ENCODE measurements around the gene MOSPD3. TPM values are rescaled to one million over a fixed set of nuclear protein-coding genes. Genes with fewer than 3 reads are reported as not detected.

The MOSPD3 gene
- total RNA-seq, 4 donors from 2014 or later, result 18.0 to 35.5 (median 28.5) TPM

DNA sequence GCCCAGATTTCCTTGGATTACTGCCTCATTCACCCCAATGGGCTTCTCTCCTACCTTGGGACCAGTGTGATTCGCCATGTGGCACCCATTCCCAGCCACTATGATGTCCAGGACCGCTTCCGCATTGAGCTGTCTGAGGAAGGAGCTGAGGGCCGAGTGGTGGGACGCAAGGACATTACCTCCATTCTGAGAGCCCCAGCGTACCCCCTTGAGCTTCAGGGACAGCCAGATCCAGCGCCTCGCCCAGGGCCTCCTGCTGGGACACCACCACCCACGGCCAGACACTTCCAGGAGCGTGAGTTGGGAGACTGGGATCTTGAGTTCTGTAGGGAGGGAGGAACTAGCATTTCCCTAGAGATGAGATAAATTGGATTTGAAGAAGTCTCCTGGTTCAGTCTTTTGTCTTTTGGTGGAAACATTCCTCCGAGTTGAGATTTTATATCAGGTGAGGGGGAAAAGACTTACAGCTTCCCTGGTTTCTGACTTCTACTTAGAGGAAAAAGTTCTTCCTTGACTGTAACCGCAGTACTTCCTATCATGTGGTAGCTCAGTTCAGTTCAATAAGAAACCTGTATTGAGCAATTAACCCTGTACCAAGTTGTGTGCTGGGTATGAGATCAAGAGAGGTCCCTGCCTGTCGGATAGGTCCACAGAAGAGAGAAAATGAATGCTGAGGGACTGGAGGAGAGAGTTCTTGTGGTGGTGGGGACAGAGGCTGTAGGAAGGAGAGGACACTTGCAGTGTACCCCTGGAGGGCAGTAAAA, 1.3 kb downstream of the MOSPD3 start:
- H3K4me3 ChIP-seq, result peak overlapping the region; percentile 90
- 82% methylated on average over 5 of the region's 13 CpGs for WGBS
- no peaks in the 10 kb centered on the region for H3K27me3 ChIP-seq
- H3K27ac ChIP-seq, result no peak overlapping the region
- DNase-seq (ENCODE audit: low spot score in 2 of 2), result no peak
- H3K36me3 ChIP-seq, result no peaks in the 10 kb centered on the region
- H3K9me3 ChIP-seq, result no peaks in the 10 kb centered on the region
- H3K4me1 ChIP-seq, result peaks cover 17% of the 10 kb centered on the region
- TF ChIP-seq, protein P1, sequence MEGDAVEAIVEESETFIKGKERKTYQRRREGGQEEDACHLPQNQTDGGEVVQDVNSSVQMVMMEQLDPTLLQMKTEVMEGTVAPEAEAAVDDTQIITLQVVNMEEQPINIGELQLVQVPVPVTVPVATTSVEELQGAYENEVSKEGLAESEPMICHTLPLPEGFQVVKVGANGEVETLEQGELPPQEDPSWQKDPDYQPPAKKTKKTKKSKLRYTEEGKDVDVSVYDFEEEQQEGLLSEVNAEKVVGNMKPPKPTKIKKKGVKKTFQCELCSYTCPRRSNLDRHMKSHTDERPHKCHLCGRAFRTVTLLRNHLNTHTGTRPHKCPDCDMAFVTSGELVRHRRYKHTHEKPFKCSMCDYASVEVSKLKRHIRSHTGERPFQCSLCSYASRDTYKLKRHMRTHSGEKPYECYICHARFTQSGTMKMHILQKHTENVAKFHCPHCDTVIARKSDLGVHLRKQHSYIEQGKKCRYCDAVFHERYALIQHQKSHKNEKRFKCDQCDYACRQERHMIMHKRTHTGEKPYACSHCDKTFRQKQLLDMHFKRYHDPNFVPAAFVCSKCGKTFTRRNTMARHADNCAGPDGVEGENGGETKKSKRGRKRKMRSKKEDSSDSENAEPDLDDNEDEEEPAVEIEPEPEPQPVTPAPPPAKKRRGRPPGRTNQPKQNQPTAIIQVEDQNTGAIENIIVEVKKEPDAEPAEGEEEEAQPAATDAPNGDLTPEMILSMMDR (IDR thresholded peaks at IDR 0.05), result no peak
- TF ChIP-seq POLR2AphosphoS5 (IDR thresholded peaks at IDR 0.05), result no peak

DNA sequence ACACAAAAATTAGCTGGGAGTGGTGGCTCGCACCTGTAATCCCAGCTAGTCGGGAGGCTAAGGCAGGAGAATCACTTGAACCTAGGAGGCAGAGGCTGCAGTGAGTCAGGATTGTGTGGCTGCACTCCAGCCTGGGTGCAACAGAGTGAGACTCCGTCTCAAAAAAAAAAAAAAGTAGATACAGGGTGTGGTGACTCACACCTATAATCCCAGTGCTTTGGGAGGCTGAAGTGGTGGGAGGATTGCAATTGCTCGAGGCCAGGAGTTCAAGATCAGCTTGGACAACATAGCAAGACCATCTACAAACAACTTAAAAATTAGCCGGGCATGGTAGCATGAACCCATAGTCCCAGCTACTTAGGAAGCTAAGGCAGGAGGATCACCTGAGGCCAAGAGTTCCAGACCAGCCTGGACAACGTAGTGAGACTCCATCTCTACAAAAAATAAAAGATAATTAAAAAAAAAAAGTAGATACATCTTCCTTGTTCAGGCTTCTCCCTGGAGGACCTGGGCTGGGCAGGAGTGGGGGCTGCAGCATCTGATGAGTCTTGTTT, 2.0 kb downstream of the MOSPD3 start:
- H3K4me3 ChIP-seq, result no peak overlapping the region
- H3K4me1 ChIP-seq, result peaks cover 17% of the 10 kb centered on the region
- H3K27ac ChIP-seq, result no peak overlapping the region
- no peaks in the 10 kb centered on the region for H3K9me3 ChIP-seq
- H3K36me3 ChIP-seq, result no peaks in the 10 kb centered on the region
- no peak for DNase-seq (ENCODE audit: low spot score in 2 of 2)
- no peak for TF ChIP-seq EP300 (IDR thresholded peaks at IDR 0.05)
- no peak for TF ChIP-seq POLR2A (IDR thresholded peaks at IDR 0.05)
- TF ChIP-seq, protein P1 (IDR thresholded peaks at IDR 0.05), result no peak
- WGBS, result 82% methylated on average over 6 of the region's 6 CpGs
- no peaks in the 10 kb centered on the region for H3K27me3 ChIP-seq

DNA sequence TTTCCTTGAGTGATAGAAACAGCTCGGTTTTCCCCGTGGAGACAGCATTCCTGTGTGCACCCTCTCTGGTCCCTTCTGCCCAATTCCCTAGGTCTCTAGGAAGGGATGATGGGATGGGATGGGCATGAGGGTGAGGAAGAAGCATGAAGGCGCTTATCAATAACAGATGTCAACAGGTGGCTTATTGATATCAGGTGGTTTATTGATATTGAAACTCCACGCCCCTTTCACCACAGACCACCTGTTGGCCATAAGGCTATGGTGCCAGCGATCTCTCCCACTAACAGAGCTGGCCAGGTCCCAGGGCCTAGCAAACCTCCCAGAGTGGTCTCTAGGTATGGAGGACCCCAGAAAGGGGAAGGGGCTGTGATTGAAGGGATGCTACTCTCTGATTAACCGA, 7.9 kb downstream of the MOSPD3 start:
- no peaks in the 10 kb centered on the region for H3K9me3 ChIP-seq
- H3K4me3 ChIP-seq, result no peak overlapping the region
- no peaks in the 10 kb centered on the region for H3K27me3 ChIP-seq
- WGBS, result 94% methylated on average over 6 of the region's 6 CpGs
- peaks cover 6% of the 10 kb centered on the region for H3K36me3 ChIP-seq
- H3K27ac ChIP-seq, result no peak overlapping the region
- TF ChIP-seq EP300 (IDR thresholded peaks at IDR 0.05), result no peak
- TF ChIP-seq, protein P1 (IDR thresholded peaks at IDR 0.05), result no peak
- no peak for TF ChIP-seq POLR2A (IDR thresholded peaks at IDR 0.05)
- no peak for TF ChIP-seq POLR2AphosphoS5 (IDR thresholded peaks at IDR 0.05)
- no peak for DNase-seq (ENCODE audit: low spot score in 2 of 2)
- no peaks in the 10 kb centered on the region for H3K4me1 ChIP-seq

DNA sequence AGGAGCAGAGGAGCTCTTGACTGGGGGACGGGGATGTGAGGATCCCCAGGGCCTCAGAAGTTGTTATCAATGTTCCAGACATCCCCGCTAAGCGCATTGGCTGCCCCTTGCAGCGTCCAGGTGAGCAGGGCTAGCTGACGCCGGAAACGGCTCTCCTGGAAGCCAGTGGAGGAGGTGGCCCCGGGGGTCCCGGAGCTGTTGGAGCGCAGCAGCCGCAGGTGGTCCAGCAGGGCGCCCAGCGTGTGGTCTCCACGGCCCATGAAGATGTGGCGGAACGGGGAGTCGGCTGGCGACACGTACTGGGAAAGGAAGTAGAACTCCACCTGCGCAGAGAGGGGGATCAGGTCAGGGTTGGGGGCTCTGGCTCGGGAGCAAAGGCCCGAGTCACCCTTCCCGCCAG, 8.5 kb downstream of the MOSPD3 start:
- DNase-seq (ENCODE audit: low spot score in 2 of 2), result no peak
- Histone ChIP-seq H3K4me3 (no peak overlapping the region), H3K9me3 (no peaks in the 10 kb centered on the region), H3K36me3 (peaks cover 6% of the 10 kb centered on the region), H3K27me3 (no peaks in the 10 kb centered on the region), H3K4me1 (no peaks in the 10 kb centered on the region), H3K27ac (no peak overlapping the region)
- TF ChIP-seq POLR2A (IDR thresholded peaks at IDR 0.05) (no peak), EP300 (IDR thresholded peaks at IDR 0.05) (no peak), POLR2AphosphoS5 (IDR thresholded peaks at IDR 0.05) (no peak)
- TF ChIP-seq, protein P1 (IDR thresholded peaks at IDR 0.05), result no peak
- 95% methylated on average over 23 of the region's 23 CpGs for whole genome bisulfite sequencing

DNA sequence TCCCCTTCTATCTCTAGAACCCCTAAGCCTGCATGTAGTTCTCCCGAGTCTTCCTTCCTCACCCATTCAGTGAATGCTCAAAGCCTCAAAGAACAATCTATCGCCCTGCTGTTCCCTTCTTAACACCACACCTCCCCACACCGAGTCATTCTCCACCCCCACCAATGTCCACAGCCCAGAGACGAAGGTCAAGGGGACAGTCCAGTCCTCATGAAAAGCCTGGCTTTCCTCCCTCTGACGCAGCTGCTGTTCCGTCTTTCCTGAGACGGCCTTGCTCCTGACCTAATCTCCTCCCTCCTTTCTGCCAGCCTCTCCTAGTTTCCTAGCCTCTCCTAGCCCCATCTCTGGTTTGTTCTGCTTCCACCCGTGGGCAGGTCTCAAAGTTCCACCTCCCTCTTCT, 9.2 kb downstream of the MOSPD3 start:
- no peak overlapping the region for H3K27ac ChIP-seq

More for the DNA sequence above, 9.2 kb downstream of the MOSPD3 start:
- no peak for TF ChIP-seq POLR2AphosphoS5 (IDR thresholded peaks at IDR 0.05)
- TF ChIP-seq EP300 (IDR thresholded peaks at IDR 0.05), result no peak
- TF ChIP-seq POLR2A (IDR thresholded peaks at IDR 0.05), result no peak
- TF ChIP-seq, protein P1 (IDR thresholded peaks at IDR 0.05), result no peak
- H3K27me3 ChIP-seq, result no peaks in the 10 kb centered on the region
- DNase-seq (ENCODE audit: low spot score in 2 of 2), result no peak
- no peaks in the 10 kb centered on the region for H3K9me3 ChIP-seq
- H3K36me3 ChIP-seq, result peaks cover 6% of the 10 kb centered on the region
- H3K4me3 ChIP-seq, result no peak overlapping the region
- peaks cover 4% of the 10 kb centered on the region for H3K4me1 ChIP-seq
- WGBS, result 83% methylated on average over 8 of the region's 8 CpGs
